SK-N-MC (cell line): ENCODE data around the gene ILF3.

Experiments
- DNase-seq: peaks from one replicate; pipeline ENCODE4 v3.0.0-alpha.2; 2011; ENCODE audit warnings: low read depth, low spot score
- H3K27ac ChIP-seq: fragments of 200-600 bp; sonication (generic); 2 replicates; pipeline ENCODE4 v1.5.1; 2016; ENCODE audit warnings: mixed run types
- H3K36me3 ChIP-seq: fragments of 200-600 bp; sonication (generic); 2 replicates; pipeline ENCODE4 v1.6.1; 2017; ENCODE audit warnings: antibody characterized with exemption, low read length, mixed read lengths; ENCODE audit not compliant: insufficient read depth
- H3K4me3 ChIP-seq: fragments of 200-600 bp; sonication (generic); 2 replicates; pipeline ENCODE4 v1.5.1; 2016
- H3K9ac ChIP-seq: fragments of 200-600 bp; sonication (generic); 2 replicates; pipeline ENCODE4 v1.8.0; 2017; ENCODE audit warnings: mixed run types, mixed read lengths; ENCODE audit not compliant: insufficient read length
- H3K9me3 ChIP-seq: fragments of 200-600 bp; sonication (generic); 2 replicates; pipeline ENCODE4 v1.6.1; 2017; ENCODE audit warnings: low read depth, mild to moderate bottlenecking, antibody characterized with exemption, low read length, moderate library complexity, mixed read lengths
- EZH2 ChIP-seq: fragments of 200-600 bp; sonication (generic); IDR thresholded peaks from one replicate; pipeline ENCODE4 v1.6.1; 2017; ENCODE audit warnings: antibody characterized with exemption
- FOXP2 ChIP-seq: optimal IDR thresholded peaks from 2 replicates; pipeline ENCODE3; 2011; ENCODE audit warnings: mild to moderate bottlenecking, moderate library complexity; ENCODE audit not compliant: insufficient read depth; ENCODE audit errors: extremely low read length, control extremely low read depth
- POLR2AphosphoS5 ChIP-seq: IDR thresholded peaks from 2 replicates; pipeline ENCODE4 v1.6.1; 2012; ENCODE audit warnings: mild to moderate bottlenecking, low read depth, low read length, borderline replicate concordance

ILF3 gene

GRCh38 chr19:10653732-10654609 lies at the start of gene ILF3:
ILF3 (plus strand) TSS chr19:10654346; CDS start chr19:10670606, 16,260 bp downstream.
- Histone ChIP-seq H3K9ac (peak within 1 kb of the TSS; percentile 100), H3K27ac (peak within 1 kb of the TSS; percentile 99), H3K36me3 (peaks cover 47% of the 10 kb centered on the region), H3K9me3 (no peaks in the 10 kb centered on the region), H3K4me3 (peak within 1 kb of the TSS; percentile 83)
- TF ChIP-seq EZH2 (no peak), POLR2AphosphoS5 (peak; percentile 91), FOXP2 (peak; percentile 92)
- peak; percentile 100 for DNase-seq

GRCh38 chr19:10604460-10604980 lies 49.6 kb upstream of the ILF3 start:
- Histone ChIP-seq H3K9ac (no peak overlapping the region), H3K9me3 (no peaks in the 10 kb centered on the region), H3K4me3 (peak overlapping the region; percentile 99), H3K36me3 (no peaks in the 10 kb centered on the region), H3K27ac (peak overlapping the region; percentile 90)
- no peak for DNase-seq
- TF ChIP-seq FOXP2 (no peak), EZH2 (no peak), POLR2AphosphoS5 (no peak)

- H3K36me3 ChIP-seq = no peaks in the 10 kb centered on the region
- H3K9me3 ChIP-seq = no peaks in the 10 kb centered on the region
- H3K4me3 ChIP-seq = no peak overlapping the region
- DNase-seq = no peak
- H3K9ac ChIP-seq = no peak overlapping the region
- 0 out of 2 replicates have a peak overlapping the region, but pooled peaks have one; percentile 19 for H3K27ac ChIP-seq
- TF ChIP-seq EZH2 (no peak), FOXP2 (no peak), POLR2AphosphoS5 (no peak)
Measured at GRCh38 chr19:10611907-10612306, 42.2 kb upstream of the ILF3 start.

DNA sequence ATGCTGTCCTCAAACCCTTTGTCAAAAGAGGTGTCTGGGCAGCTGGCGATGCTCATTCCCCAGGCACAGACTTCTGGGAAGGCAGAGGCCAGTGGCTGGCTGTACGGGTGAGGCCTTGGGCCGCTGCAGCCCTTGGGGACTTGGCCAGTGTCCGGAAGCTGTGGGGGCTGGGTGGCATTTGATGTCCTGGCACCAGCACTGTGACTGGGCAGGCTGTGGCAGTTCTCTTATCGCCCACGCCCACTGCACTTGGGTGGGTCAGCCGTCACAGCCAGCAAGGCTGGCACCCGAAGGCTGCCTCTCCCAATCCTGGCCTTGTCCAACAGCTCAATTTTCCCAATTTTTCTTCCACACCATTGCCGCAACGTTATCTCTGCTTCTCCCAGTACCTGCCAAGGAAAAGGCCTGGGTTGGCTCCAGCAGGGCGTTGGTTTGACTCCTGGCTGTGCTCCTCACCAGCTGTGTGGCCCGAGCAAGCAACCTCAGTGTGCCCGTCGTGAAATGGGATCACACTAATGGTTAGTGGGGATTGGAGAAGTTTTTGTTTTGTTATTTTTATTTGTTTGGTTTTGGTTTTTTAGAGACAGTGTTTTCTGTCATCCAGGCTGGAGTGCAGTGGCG lies 41.5 kb upstream of the ILF3 start:
- no peak overlapping the region for H3K9ac ChIP-seq
- no peak overlapping the region for H3K4me3 ChIP-seq
- H3K27ac ChIP-seq = no peak overlapping the region
- DNase-seq = no peak
- H3K36me3 ChIP-seq = no peaks in the 10 kb centered on the region
- TF ChIP-seq FOXP2 = no peak
- no peak for TF ChIP-seq EZH2
- TF ChIP-seq POLR2AphosphoS5 = no peak
- H3K9me3 ChIP-seq = no peaks in the 10 kb centered on the region

GRCh38 chr19:10615429-10616023 lies 38.6 kb upstream of the ILF3 start:
- no peak for TF ChIP-seq POLR2AphosphoS5
- TF ChIP-seq FOXP2 = no peak
- no peak for TF ChIP-seq EZH2
- H3K9me3 ChIP-seq = no peaks in the 10 kb centered on the region
- H3K4me3 ChIP-seq = no peak overlapping the region
- no peak overlapping the region for H3K9ac ChIP-seq
- no peak for DNase-seq
- no peak overlapping the region for H3K27ac ChIP-seq
- H3K36me3 ChIP-seq = no peaks in the 10 kb centered on the region

- no peaks in the 10 kb centered on the region for H3K36me3 ChIP-seq
- no peak for TF ChIP-seq EZH2
- TF ChIP-seq POLR2AphosphoS5 = no peak
- TF ChIP-seq FOXP2 = no peak
- no peak for DNase-seq
- no peak overlapping the region for H3K27ac ChIP-seq
- no peak overlapping the region for H3K4me3 ChIP-seq
- no peak overlapping the region for H3K9ac ChIP-seq
- H3K9me3 ChIP-seq = no peaks in the 10 kb centered on the region
Measured at GRCh38 chr19:10617409-10618121, 36.6 kb upstream of the ILF3 start.

DNA sequence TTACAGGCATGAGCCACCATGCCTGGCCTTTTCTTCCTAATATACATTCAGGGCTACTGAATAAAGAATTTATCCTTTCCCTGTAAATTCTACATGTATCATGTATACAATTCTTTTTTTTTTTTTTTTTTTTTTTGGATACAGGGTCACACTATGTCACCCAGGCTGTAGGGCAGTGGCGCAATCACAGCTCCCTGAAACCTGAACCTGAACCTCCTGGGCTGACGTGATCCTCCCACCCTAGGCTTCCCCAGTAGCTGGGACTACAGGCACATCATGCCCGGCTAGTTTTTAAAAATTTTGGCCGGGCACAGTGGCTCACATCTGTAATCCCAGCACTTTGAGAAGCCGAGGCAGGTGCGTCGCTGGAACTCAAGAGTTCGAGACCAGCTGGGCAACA lies 35.3 kb upstream of the ILF3 start:
- Histone ChIP-seq H3K27ac (no peak overlapping the region), H3K36me3 (no peaks in the 10 kb centered on the region), H3K9ac (no peak overlapping the region), H3K4me3 (no peak overlapping the region), H3K9me3 (no peaks in the 10 kb centered on the region)
- TF ChIP-seq EZH2 = no peak
- TF ChIP-seq POLR2AphosphoS5 = no peak
- TF ChIP-seq FOXP2 = no peak
- DNase-seq = no peak
